ENCODE results near the gene DNAAF6.

DNAAF6 gene

DNA sequence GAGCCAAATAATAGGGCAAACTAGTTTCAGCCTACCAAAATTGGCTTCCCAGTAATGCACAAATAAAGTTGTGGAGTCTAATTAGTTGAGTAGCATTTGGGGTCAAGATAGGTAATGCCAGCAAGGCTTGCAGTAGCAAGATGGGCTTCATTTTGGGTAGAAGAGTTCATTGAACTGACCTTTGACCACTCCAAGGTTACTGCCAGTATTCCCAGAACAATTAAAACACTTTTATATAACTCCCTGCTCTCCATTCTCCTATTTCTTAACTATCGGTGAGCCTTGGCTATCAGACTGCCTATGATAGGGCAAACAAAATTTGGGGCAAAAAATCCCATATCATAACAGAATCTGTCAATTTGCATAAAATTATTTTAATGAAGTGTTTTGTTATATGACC is 7.1 kb downstream of the DNAAF6 start:
- DNase-seq (ENCODE audit: extremely low spot score): no peak
- CTCF ChIA-PET: no interaction called here
- POLR2A ChIA-PET: no interaction called here
- TF ChIP-seq, protein P1, sequence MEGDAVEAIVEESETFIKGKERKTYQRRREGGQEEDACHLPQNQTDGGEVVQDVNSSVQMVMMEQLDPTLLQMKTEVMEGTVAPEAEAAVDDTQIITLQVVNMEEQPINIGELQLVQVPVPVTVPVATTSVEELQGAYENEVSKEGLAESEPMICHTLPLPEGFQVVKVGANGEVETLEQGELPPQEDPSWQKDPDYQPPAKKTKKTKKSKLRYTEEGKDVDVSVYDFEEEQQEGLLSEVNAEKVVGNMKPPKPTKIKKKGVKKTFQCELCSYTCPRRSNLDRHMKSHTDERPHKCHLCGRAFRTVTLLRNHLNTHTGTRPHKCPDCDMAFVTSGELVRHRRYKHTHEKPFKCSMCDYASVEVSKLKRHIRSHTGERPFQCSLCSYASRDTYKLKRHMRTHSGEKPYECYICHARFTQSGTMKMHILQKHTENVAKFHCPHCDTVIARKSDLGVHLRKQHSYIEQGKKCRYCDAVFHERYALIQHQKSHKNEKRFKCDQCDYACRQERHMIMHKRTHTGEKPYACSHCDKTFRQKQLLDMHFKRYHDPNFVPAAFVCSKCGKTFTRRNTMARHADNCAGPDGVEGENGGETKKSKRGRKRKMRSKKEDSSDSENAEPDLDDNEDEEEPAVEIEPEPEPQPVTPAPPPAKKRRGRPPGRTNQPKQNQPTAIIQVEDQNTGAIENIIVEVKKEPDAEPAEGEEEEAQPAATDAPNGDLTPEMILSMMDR (IDR thresholded peaks at IDR 0.05; ENCODE audit: control extremely low read depth, extremely low read depth, low read depth, missing control alignments): no peak

DNA sequence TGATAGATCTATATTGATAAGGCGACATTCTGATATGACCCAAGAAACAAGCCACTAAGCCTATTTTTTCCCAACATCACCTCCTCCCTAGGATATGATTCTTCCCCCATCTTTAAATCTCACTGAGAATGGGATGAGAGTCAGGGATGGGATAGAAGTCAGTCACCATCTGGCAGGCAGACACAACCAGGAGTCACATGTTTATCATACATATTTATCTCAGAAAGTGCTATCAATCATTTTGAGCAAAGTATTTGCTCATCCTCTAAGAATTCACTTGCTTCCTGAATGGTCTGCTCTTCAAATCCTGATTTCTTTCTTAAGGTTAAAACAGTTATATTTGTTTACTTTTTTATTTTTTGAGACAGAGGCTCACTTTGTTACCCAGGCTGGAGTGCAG is 20.3 kb downstream of the DNAAF6 start:
- TF ChIP-seq, protein P1 (IDR thresholded peaks at IDR 0.05; ENCODE audit: control extremely low read depth, extremely low read depth, low read depth, missing control alignments): no peak
- ChIA-PET POLR2A (no interaction called here), CTCF (no interaction called here)
- no peak for DNase-seq (ENCODE audit: extremely low spot score)

DNA sequence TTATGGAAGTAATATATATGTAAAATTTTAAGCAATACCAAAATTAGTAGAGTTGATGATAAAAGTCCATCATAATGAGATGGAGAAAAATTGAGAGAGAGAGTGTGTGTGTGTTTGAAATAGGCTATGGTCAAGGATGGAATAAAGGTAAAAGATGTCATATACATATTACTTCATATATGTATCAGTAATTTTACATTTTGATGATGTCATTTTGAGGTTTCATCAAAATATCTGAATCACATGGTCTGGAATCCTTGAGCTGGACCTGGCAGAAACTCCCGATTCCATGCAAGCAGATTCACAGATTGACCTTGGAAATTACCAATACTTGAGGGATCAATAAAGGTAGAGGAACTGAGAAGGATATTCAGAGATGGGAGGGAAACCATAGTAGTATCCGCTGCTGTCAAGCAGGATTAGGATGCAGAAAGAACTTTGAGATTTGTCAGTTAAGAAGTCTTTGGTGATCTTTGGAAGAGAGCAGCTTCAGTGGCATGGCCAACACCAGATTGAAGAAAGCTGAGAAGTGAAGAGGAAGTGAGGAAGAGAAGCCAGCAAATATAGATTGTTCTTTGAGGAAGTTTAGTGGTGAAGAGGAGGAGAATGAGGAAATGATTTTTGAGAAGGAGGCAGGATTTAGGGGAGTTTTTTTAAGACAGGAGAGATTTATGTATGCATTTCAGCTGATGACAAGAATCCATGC is 21.5 kb downstream of the DNAAF6 start:
- CTCF ChIA-PET: no interaction called here
- no peak for DNase-seq (ENCODE audit: extremely low spot score)
- TF ChIP-seq, protein P1 (IDR thresholded peaks at IDR 0.05; ENCODE audit: control extremely low read depth, extremely low read depth, low read depth, missing control alignments): no peak
- POLR2A ChIA-PET: no interaction called here

DNA sequence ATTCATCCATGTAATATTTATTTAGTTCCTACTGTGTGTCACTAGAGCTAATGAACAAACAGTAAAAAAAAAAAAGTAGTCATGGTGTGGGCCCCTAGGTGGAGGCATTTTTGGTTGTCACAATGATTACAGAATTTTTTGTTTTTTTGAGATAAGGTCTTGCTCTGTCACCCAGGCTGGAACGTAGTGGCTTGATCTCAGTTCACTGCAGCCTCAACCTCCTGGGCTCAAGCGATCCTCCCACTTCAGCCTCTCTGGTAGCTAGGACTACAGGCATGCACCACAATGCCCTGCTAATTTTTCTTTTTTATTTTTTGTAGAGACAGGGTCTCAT is 22.0 kb downstream of the DNAAF6 start:
- CTCF ChIA-PET: no interaction called here
- POLR2A ChIA-PET: no interaction called here
- no peak for DNase-seq (ENCODE audit: extremely low spot score)
- TF ChIP-seq, protein P1 (IDR thresholded peaks at IDR 0.05; ENCODE audit: control extremely low read depth, extremely low read depth, low read depth, missing control alignments): no peak

DNA sequence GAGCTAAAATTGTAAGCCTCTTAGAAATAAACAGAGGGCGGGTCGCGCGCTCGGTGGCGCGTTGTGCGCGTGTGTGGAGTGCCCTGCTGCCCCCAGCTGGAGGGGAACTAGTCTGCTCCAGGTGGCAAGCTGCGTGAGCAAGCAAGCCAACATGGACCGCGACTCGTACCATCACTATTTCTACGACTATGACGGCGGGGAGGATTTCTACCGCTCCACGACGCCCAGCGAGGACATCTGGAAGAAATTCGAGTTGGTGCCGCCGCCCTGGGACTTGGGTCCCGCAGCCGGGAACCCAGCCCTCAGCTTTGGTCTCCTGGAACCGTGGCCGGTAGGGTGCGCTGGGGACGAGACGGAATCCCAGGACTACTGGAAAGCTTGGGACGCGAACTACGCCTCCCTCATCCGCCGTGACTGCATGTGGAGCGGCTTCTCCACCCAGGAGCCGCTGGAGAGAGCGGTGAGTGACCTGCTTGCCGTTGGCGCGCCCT is 66.1 kb downstream of the DNAAF6 start:
- CTCF ChIA-PET: no interaction called here
- POLR2A ChIA-PET: no interaction called here
- TF ChIP-seq, protein P1 (IDR thresholded peaks at IDR 0.05; ENCODE audit: control extremely low read depth, extremely low read depth, low read depth, missing control alignments): no peak
- no peak for DNase-seq (ENCODE audit: extremely low spot score)

DNA sequence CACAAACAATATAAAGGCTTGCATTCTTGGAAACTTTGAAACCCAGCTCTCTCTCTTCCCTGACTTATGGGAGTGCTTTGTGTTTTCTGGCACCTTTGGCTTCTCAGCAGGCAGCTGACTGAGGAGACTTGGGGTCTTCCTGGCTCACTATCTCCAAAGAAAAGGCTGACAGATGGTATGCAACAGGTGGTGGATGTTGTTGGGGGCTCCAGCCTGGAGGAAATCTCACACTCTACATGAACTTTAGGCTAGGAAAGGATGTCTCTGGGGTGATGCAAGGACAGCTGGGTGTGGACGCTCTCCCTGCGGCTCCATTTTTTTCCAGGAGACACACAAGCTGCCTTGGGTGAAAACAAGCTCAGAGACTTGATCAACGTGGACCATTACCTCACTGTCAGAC is 67.4 kb downstream of the DNAAF6 start:
- TF ChIP-seq, protein P1 (IDR thresholded peaks at IDR 0.05; ENCODE audit: control extremely low read depth, extremely low read depth, low read depth, missing control alignments): no peak
- ChIA-PET POLR2A (no interaction called here), CTCF (no interaction called here)
- DNase-seq (ENCODE audit: extremely low spot score): no peak
